ENCODE data around the gene FBXL7. TPM values are rescaled to one million over a fixed set of nuclear protein-coding genes. Genes with fewer than 3 reads are reported as not detected.
A peak's percentile ranks its signal among the peaks of the same experiment; 100 is the strongest.

FBXL7 gene
- total and polyA plus RNA-seq, 2 donors = 15.3 to 30.3 TPM

GRCh38 chr5:15535938-15536337 lies 36.0 kb downstream of the FBXL7 start:
- H3K4me3 ChIP-seq (ENCODE audit: low read depth, low read length) = no peak overlapping the region
- 97% methylated on average over 4 of the region's 4 CpGs for WGBS
- H3K4me1 ChIP-seq (ENCODE audit: insufficient read depth) = no peaks in the 10 kb centered on the region
- no peaks in the 10 kb centered on the region for H3K36me3 ChIP-seq (ENCODE audit: insufficient read depth)
- H3K27ac ChIP-seq (ENCODE audit: low read depth) = no peak overlapping the region
- DNase-seq (ENCODE audit: extremely low spot score) = no peak

DNA sequence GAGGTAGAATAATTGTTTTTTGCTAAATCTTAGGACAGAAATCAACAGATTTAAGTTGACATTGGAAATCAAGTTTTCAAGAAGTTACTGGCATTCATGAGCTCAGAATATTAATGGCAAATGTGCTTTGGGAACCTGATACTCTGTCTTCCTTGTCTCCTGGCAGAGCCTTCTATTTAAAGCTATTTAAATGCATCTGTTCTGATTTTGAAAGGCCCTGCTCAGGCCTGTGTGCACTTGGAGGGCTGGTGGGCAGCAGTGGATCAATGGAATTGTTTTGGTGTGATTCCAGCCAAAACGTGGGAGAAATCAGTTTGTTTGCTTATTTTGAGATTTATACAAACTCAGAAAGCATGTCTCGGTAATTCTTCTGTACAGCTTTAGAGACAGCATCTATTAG lies 38.5 kb downstream of the FBXL7 start:
- Histone ChIP-seq H3K27ac (ENCODE audit: low read depth) (no peak overlapping the region), H3K4me1 (ENCODE audit: insufficient read depth) (no peaks in the 10 kb centered on the region), H3K4me3 (ENCODE audit: low read depth, low read length) (no peak overlapping the region), H3K36me3 (ENCODE audit: insufficient read depth) (no peaks in the 10 kb centered on the region)
- WGBS = 48% methylated on average over 2 of the region's 2 CpGs
- no peak for DNase-seq (ENCODE audit: extremely low spot score)

GRCh38 chr5:15539951-15540350 lies 40.0 kb downstream of the FBXL7 start:
- Histone ChIP-seq H3K4me1 (ENCODE audit: insufficient read depth) (no peaks in the 10 kb centered on the region), H3K36me3 (ENCODE audit: insufficient read depth) (no peaks in the 10 kb centered on the region), H3K27ac (ENCODE audit: low read depth) (no peak overlapping the region), H3K4me3 (ENCODE audit: low read depth, low read length) (no peak overlapping the region)
- no peak for DNase-seq (ENCODE audit: extremely low spot score)
- 71% methylated on average over 2 of the region's 2 CpGs for WGBS

DNA sequence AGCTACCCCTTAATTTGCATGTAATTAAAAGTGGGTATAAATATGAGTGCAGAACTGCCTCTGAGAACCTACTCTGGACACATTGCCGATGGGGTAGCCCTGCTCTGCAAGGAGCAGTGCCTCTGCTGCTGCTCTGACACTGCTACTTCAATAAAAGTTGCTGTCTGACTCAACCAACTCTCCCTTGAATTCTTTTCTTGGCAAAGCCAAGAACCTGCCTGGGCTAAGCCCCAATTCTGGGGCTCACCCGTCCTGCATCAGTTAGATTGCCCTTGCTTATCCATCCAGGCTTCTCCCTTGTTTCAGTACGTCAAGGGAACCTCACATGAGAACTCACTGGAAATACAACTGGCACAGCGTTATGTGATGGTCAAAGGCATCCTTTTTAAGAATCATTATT lies 44.1 kb downstream of the FBXL7 start:
- WGBS = 84% methylated on average over 4 of the region's 4 CpGs
- no peaks in the 10 kb centered on the region for H3K4me1 ChIP-seq (ENCODE audit: insufficient read depth)
- H3K36me3 ChIP-seq (ENCODE audit: insufficient read depth) = no peaks in the 10 kb centered on the region
- no peak for DNase-seq (ENCODE audit: extremely low spot score)
- H3K27ac ChIP-seq (ENCODE audit: low read depth) = no peak overlapping the region
- H3K4me3 ChIP-seq (ENCODE audit: low read depth, low read length) = no peak overlapping the region

- 80% methylated on average over 2 of the region's 2 CpGs for WGBS
- no peak overlapping the region for H3K4me3 ChIP-seq (ENCODE audit: low read depth, low read length)
- H3K4me1 ChIP-seq (ENCODE audit: insufficient read depth) = no peaks in the 10 kb centered on the region
- DNase-seq (ENCODE audit: extremely low spot score) = no peak
- no peak overlapping the region for H3K27ac ChIP-seq (ENCODE audit: low read depth)
- no peaks in the 10 kb centered on the region for H3K36me3 ChIP-seq (ENCODE audit: insufficient read depth)
Measured at GRCh38 chr5:15545082-15545481, 45.1 kb downstream of the FBXL7 start.

DNA sequence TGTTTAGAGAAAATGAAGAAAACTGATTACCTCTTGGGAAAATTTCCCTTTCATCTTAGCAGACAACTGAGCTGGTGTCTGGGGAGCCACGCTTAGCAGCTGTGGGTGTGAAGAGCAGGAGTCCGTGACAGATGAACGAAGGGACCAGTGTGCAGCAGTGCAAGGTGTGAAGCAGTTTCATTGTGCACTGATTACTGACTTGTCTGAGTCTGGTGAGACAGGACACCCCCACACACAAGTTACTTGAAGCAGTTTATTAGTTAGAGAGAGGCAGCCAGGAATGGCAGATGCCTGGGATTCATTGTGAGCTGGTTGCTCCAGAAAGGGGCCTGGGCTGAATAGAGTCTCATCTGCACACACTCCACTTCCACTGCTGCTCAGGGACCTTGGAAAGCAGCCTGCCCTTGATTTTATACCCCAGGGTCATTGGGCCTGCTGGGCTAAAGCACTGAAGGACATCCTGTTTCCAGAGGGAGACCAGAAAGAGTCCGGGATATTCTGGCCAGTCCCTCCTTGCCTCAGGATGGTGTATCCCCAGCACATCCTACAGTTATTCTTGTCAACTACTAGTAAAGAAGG lies 47.4 kb downstream of the FBXL7 start:
- DNase-seq (ENCODE audit: extremely low spot score) = no peak
- WGBS = 96% methylated on average over 4 of the region's 4 CpGs
- Histone ChIP-seq H3K27ac (ENCODE audit: low read depth) (no peak overlapping the region), H3K4me1 (ENCODE audit: insufficient read depth) (no peaks in the 10 kb centered on the region), H3K36me3 (ENCODE audit: insufficient read depth) (no peaks in the 10 kb centered on the region), H3K4me3 (ENCODE audit: low read depth, low read length) (no peak overlapping the region)

DNA sequence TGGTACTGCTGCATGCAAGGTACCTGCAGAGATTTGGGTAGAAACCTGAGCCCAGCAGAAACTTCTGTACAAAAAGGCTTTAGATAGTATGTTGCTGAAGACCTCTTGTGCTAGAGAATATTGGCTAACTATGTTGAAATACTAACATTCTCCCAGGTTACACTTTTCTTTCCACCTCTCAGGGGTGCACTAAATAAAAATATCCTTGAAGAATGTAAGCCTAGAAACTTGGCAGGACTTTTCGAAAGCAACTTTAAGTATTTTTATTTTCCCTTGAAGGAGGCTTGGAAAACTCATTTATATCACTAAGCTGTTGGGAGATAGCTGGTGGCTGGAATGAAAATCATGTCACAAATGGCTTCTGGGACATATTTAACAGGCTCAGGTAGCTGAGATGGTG lies 50.0 kb downstream of the FBXL7 start:
- Histone ChIP-seq H3K4me3 (ENCODE audit: low read depth, low read length) (no peak overlapping the region), H3K4me1 (ENCODE audit: insufficient read depth) (no peaks in the 10 kb centered on the region), H3K36me3 (ENCODE audit: insufficient read depth) (no peaks in the 10 kb centered on the region), H3K27ac (ENCODE audit: low read depth) (no peak overlapping the region)
- DNase-seq (ENCODE audit: extremely low spot score) = no peak
- WGBS = 63% methylated on average over 1 of the region's 1 CpG

GRCh38 chr5:15550502-15551112 lies 50.6 kb downstream of the FBXL7 start:
- Histone ChIP-seq H3K4me1 (ENCODE audit: insufficient read depth) (no peaks in the 10 kb centered on the region), H3K4me3 (ENCODE audit: low read depth, low read length) (no peak overlapping the region), H3K27ac (ENCODE audit: low read depth) (no peak overlapping the region), H3K36me3 (ENCODE audit: insufficient read depth) (no peaks in the 10 kb centered on the region)
- WGBS = 63% methylated on average over 4 of the region's 4 CpGs
- DNase-seq (ENCODE audit: extremely low spot score) = peak; percentile 49

GRCh38 chr5:15551113-15551504 lies 51.1 kb downstream of the FBXL7 start:
- Histone ChIP-seq H3K27ac (ENCODE audit: low read depth) (no peak overlapping the region), H3K4me1 (ENCODE audit: insufficient read depth) (no peaks in the 10 kb centered on the region), H3K4me3 (ENCODE audit: low read depth, low read length) (no peak overlapping the region), H3K36me3 (ENCODE audit: insufficient read depth) (no peaks in the 10 kb centered on the region)
- no peak for DNase-seq (ENCODE audit: extremely low spot score)
- 72% methylated on average over 4 of the region's 4 CpGs for WGBS

GRCh38 chr5:15554542-15554941 lies 54.6 kb downstream of the FBXL7 start:
- Histone ChIP-seq H3K27ac (ENCODE audit: low read depth) (no peak overlapping the region), H3K4me3 (ENCODE audit: low read depth, low read length) (no peak overlapping the region), H3K36me3 (ENCODE audit: insufficient read depth) (no peaks in the 10 kb centered on the region), H3K4me1 (ENCODE audit: insufficient read depth) (no peaks in the 10 kb centered on the region)
- WGBS = 94% methylated on average over 1 of the region's 1 CpG
- no peak for DNase-seq (ENCODE audit: extremely low spot score)

DNA sequence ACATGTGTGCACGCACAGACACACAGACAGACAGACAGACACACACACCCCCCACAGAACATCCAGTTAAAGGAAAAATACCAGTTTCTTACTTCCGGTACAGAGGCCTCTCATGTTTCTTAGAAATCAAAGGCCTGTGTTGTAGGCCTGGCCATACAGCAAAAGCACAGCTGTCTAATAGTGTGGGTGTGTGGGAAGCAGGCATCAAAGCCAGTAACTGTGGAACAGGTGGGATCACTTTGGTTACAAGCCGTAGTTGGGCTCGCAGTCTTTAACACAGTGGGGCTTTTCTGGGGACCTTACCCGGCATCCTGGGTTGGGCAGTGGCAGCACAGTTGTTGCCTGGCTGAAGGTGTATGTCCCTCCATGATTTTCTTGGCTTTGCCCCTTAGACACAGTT lies 55.2 kb downstream of the FBXL7 start:
- no peak overlapping the region for H3K4me3 ChIP-seq (ENCODE audit: low read depth, low read length)
- DNase-seq (ENCODE audit: extremely low spot score) = no peak
- WGBS = 94% methylated on average over 5 of the region's 5 CpGs

GRCh38 chr5:15558240-15558639 lies 58.3 kb downstream of the FBXL7 start:
- Histone ChIP-seq H3K4me1 (ENCODE audit: insufficient read depth) (no peaks in the 10 kb centered on the region), H3K27ac (ENCODE audit: low read depth) (no peak overlapping the region), H3K4me3 (ENCODE audit: low read depth, low read length) (no peak overlapping the region), H3K36me3 (ENCODE audit: insufficient read depth) (no peaks in the 10 kb centered on the region)
- DNase-seq (ENCODE audit: extremely low spot score) = no peak
- WGBS = 58% methylated on average over 2 of the region's 2 CpGs

More for the DNA sequence above, 55.2 kb downstream of the FBXL7 start:
- Histone ChIP-seq H3K4me1 (ENCODE audit: insufficient read depth) (no peaks in the 10 kb centered on the region), H3K27ac (ENCODE audit: low read depth) (no peak overlapping the region), H3K36me3 (ENCODE audit: insufficient read depth) (no peaks in the 10 kb centered on the region)

DNA sequence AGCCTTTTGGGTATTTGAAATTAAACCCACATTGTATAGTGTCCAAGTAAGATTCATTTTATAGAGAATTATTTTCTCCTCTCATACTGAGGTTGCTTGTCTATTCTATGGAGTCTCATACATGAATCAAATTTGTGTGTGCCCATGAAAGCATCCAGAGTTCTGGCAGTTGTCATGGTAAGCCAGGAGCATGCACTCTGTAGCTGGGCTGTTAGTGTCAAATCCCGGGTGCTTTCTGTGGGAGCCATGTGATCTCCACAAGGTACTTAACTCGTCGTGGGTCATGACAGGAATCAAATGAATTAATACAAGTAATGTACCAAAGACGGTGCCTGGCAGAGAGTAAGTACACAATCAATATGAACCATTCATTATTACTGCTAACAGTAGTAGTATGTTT lies 58.7 kb downstream of the FBXL7 start:
- Histone ChIP-seq H3K4me3 (ENCODE audit: low read depth, low read length) (no peak overlapping the region), H3K27ac (ENCODE audit: low read depth) (no peak overlapping the region), H3K36me3 (ENCODE audit: insufficient read depth) (no peaks in the 10 kb centered on the region), H3K4me1 (ENCODE audit: insufficient read depth) (no peaks in the 10 kb centered on the region)
- WGBS = 77% methylated on average over 4 of the region's 4 CpGs
- no peak for DNase-seq (ENCODE audit: extremely low spot score)

GRCh38 chr5:15560421-15560820 lies 60.4 kb downstream of the FBXL7 start:
- no peak overlapping the region for H3K4me3 ChIP-seq (ENCODE audit: low read depth, low read length)
- no peaks in the 10 kb centered on the region for H3K4me1 ChIP-seq (ENCODE audit: insufficient read depth)
- H3K27ac ChIP-seq (ENCODE audit: low read depth) = no peak overlapping the region
- no peak for DNase-seq (ENCODE audit: extremely low spot score)
- H3K36me3 ChIP-seq (ENCODE audit: insufficient read depth) = no peaks in the 10 kb centered on the region
- 85% methylated on average over 3 of the region's 3 CpGs for WGBS

DNA sequence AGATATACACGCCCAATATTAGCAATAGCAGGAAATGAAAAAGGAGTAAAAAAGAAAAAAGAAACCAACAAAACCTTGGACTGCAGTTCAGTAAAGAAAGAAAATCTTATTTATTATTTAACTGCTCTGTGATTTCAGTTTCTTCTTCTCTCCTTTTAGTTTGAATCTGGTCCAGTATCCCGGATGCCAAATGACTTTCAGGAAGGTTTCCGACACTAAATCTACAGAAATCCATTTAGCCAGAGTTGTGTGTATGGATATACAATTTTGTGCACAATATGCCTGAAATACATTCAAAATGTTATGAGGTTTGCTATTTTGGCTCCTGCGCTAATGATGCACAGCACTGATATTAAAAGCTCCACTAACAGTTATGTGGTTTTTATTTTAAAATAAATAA lies 64.5 kb downstream of the FBXL7 start:
- Histone ChIP-seq H3K4me3 (ENCODE audit: low read depth, low read length) (no peak overlapping the region), H3K4me1 (ENCODE audit: insufficient read depth) (no peaks in the 10 kb centered on the region), H3K27ac (ENCODE audit: low read depth) (no peak overlapping the region), H3K36me3 (ENCODE audit: insufficient read depth) (no peaks in the 10 kb centered on the region)
- WGBS = 64% methylated on average over 4 of the region's 4 CpGs
- DNase-seq (ENCODE audit: extremely low spot score) = no peak
